MM.1S (cell line): ENCODE data around the gene ANKMY1.

Source experiments
- EZH2 ChIP-seq: fragments of 300-600 bp; sonication (generic); optimal IDR thresholded peaks from 2 replicates; pipeline ENCODE3; 2017; ENCODE audit warnings: low read depth, mild to moderate bottlenecking, antibody characterized with exemption, low read length, mixed read lengths
- TF ChIP-seq, protein P1 (sequence below): fragments of 300-600 bp; sonication (generic); IDR thresholded peaks from 2 replicates; pipeline ENCODE4 v1.5.1; 2016; ENCODE audit warnings: antibody characterized with exemption, low read length, mixed read lengths

DNA sequence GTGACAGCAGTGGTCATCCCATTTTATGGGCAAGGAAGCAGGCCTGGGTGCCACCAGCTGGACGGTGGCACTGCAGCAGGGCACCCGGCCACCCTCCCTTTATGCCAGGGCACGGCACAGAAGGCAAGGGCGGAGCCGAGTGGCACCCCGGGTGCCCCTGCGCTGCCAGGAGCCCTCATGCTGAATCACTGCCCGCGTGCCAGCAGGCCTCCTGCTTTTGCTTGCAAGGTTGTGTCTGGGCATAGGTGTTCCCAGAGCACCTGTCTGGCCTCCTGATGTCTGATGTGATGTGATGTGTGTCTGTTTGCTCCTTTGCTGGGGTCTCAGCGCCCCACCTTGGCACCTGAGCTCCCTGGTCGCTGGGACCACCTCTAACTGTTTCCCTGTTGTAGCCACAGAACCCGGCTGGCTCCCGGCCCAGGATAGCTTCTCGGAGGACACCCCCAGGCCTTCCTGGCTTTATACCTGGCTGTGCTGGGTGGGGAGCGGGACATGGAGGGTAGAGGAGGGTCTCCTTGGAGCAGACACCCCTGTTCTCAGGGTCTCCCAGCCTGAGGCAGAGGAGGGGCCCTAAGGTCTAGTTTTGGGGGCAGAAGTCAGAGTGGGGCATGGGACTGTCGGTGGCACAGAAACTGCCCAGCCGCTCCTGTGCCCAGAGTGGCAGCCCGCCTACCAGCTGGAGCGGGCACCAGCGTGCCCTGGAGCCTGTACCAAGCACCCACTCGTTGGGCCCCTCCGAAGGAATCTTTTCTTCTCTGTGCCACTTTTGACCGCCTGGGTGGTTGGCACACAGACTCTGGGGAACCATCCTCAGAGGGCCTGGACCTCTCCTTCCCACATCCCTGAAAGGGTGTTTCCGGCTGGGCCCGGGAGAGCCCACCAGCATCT, 118.7 kb downstream of the ANKMY1 start:
- TF ChIP-seq, protein P1, sequence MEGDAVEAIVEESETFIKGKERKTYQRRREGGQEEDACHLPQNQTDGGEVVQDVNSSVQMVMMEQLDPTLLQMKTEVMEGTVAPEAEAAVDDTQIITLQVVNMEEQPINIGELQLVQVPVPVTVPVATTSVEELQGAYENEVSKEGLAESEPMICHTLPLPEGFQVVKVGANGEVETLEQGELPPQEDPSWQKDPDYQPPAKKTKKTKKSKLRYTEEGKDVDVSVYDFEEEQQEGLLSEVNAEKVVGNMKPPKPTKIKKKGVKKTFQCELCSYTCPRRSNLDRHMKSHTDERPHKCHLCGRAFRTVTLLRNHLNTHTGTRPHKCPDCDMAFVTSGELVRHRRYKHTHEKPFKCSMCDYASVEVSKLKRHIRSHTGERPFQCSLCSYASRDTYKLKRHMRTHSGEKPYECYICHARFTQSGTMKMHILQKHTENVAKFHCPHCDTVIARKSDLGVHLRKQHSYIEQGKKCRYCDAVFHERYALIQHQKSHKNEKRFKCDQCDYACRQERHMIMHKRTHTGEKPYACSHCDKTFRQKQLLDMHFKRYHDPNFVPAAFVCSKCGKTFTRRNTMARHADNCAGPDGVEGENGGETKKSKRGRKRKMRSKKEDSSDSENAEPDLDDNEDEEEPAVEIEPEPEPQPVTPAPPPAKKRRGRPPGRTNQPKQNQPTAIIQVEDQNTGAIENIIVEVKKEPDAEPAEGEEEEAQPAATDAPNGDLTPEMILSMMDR = no peak
- TF ChIP-seq EZH2 = no peak
